Prostate gland (tissue), 2 donors: Measurements from ENCODE around the gene MEF2D. TPM values are rescaled to one million over a fixed set of nuclear protein-coding genes. Genes with fewer than 3 reads are reported as not detected.
A peak's percentile ranks its signal among the peaks of the same experiment; 100 is the strongest.

ENCODE experiments used
- DNase-seq: peaks from one replicate; pipeline ENCODE4 v3.0.0-alpha.2; 2019; ENCODE audit warnings: low spot score
- H3K27ac ChIP-seq, 2 donors: fragments of 200-600 bp; sonication (generic); 2 replicates each; pipeline ENCODE4 v1.5.1; 2017 to 2019
- H3K27me3 ChIP-seq: fragments of 200-600 bp; sonication (generic); replicated peaks from 2 replicates; pipeline ENCODE4 v1.5.1; 2019; ENCODE audit not compliant: insufficient read depth
- H3K36me3 ChIP-seq, 2 donors: fragments of 200-600 bp; sonication (generic); 1 replicate in 1 of 2; 2 replicates in 1 of 2; pipeline versions ENCODE4 v1.5.1 to v1.8.1; 2017 to 2019
- H3K4me1 ChIP-seq: fragments of 200-600 bp; sonication (generic); replicated peaks from 2 replicates; pipeline ENCODE4 v1.5.1; 2019
- H3K4me3 ChIP-seq, 2 donors: fragments of 200-600 bp; sonication (generic); 2 replicates each; pipeline ENCODE4 v1.5.1; 2017 to 2019
- H3K9me3 ChIP-seq: fragments of 200-600 bp; sonication (generic); 2 replicates; pipeline ENCODE4 v1.5.1; 2017
- POLR2A ChIP-seq: fragments of 450-650 bp; IDR thresholded peaks from one replicate; pipeline ENCODE4 v1.6.1; 2016; ENCODE audit warnings: antibody characterized with exemption, mild to moderate bottlenecking
- POLR2AphosphoS5 ChIP-seq: sonication (generic); formaldehyde crosslinking; IDR thresholded peaks from one replicate; pipeline ENCODE4 v1.6.1; 2017; ENCODE audit warnings: antibody characterized with exemption
- WGBS: methylation state at CpG from one replicate; pipeline ENCODE4 v1.1.5; 2018; 5-methylcytosine and 5-hydroxymethylcytosine counted together
- intact Hi-C: fragments of 100-400 bp; cut with DNase I; formaldehyde crosslinking; loops from one replicate; pipeline ENCODE4 v1.14.2; 2022
- total RNA-seq, 2 donors: library from RNA; depleted of rRNA; stranded (reverse); fragments of >200 nt; gene quantifications; one replicate each; pipeline ENCODE4 v1.1.0, GENCODE V29; 2016
- TF ChIP-seq, protein P1 (sequence below), 4 experiments: fragments of 200-600 bp in 2 of 4; fragments of 450-650 bp in 2 of 4; sonication (generic) in 2 of 4; IDR thresholded peaks; 1 replicate in 3 of 4; 2 replicates in 1 of 4; pipeline ENCODE4 v1.5.1; 2016 to 2019; ENCODE audit warnings: antibody characterized with exemption in 4 of 4, mild to moderate bottlenecking in 2 of 4, moderate library complexity in 2 of 4

The MEF2D gene
- total RNA-seq, 2 donors from 2014 or later: 52.1 to 128 TPM

GRCh38 chr1:156517748-156518147 is 17.2 kb upstream of the MEF2D start:
- H3K4me3 ChIP-seq: no peak overlapping the region
- 67% methylated on average over 4 of the region's 4 CpGs for WGBS
- no peaks in the 10 kb centered on the region for H3K27me3 ChIP-seq
- intact Hi-C loops: no loop called here
- H3K27ac ChIP-seq: no peak overlapping the region
- TF ChIP-seq POLR2AphosphoS5: no peak
- TF ChIP-seq, protein P1, sequence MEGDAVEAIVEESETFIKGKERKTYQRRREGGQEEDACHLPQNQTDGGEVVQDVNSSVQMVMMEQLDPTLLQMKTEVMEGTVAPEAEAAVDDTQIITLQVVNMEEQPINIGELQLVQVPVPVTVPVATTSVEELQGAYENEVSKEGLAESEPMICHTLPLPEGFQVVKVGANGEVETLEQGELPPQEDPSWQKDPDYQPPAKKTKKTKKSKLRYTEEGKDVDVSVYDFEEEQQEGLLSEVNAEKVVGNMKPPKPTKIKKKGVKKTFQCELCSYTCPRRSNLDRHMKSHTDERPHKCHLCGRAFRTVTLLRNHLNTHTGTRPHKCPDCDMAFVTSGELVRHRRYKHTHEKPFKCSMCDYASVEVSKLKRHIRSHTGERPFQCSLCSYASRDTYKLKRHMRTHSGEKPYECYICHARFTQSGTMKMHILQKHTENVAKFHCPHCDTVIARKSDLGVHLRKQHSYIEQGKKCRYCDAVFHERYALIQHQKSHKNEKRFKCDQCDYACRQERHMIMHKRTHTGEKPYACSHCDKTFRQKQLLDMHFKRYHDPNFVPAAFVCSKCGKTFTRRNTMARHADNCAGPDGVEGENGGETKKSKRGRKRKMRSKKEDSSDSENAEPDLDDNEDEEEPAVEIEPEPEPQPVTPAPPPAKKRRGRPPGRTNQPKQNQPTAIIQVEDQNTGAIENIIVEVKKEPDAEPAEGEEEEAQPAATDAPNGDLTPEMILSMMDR (IDR thresholded peaks at IDR 0.05): no peak
- no peak for TF ChIP-seq POLR2A
- H3K9me3 ChIP-seq: no peaks in the 10 kb centered on the region
- H3K4me1 ChIP-seq: no peaks in the 10 kb centered on the region
- no peaks in the 10 kb centered on the region for H3K36me3 ChIP-seq
- no peak for DNase-seq

- H3K9me3 ChIP-seq: no peaks in the 10 kb centered on the region
- no peak overlapping the region for H3K27ac ChIP-seq
- H3K36me3 ChIP-seq: no peaks in the 10 kb centered on the region
- no peak overlapping the region for H3K4me3 ChIP-seq
- intact Hi-C loops: no loop called here
- TF ChIP-seq, protein P1 (IDR thresholded peaks at IDR 0.05): no peak
- TF ChIP-seq POLR2AphosphoS5 (no peak), POLR2A (no peak)
- 91% methylated on average over 4 of the region's 4 CpGs for WGBS
- no peaks in the 10 kb centered on the region for H3K27me3 ChIP-seq
- no peaks in the 10 kb centered on the region for H3K4me1 ChIP-seq
- DNase-seq: no peak
Measured at GRCh38 chr1:156516821-156517220, 16.2 kb upstream of the MEF2D start.

GRCh38 chr1:156515956-156516355 is 15.4 kb upstream of the MEF2D start:
- no peak for TF ChIP-seq POLR2AphosphoS5
- TF ChIP-seq, protein P1 (IDR thresholded peaks at IDR 0.05): no peak
- intact Hi-C loops: no loop called here
- Histone ChIP-seq H3K9me3 (no peaks in the 10 kb centered on the region), H3K36me3 (no peaks in the 10 kb centered on the region), H3K4me1 (no peaks in the 10 kb centered on the region), H3K27me3 (no peaks in the 10 kb centered on the region), H3K4me3 (no peak overlapping the region), H3K27ac (no peak overlapping the region)
- WGBS: 47% methylated on average over 2 of the region's 2 CpGs
- no peak for DNase-seq

GRCh38 chr1:156513185-156513584 is 12.6 kb upstream of the MEF2D start:
- 54% methylated on average over 9 of the region's 9 CpGs for WGBS
- no peak overlapping the region for H3K4me3 ChIP-seq
- no peaks in the 10 kb centered on the region for H3K36me3 ChIP-seq
- DNase-seq: no peak
- H3K4me1 ChIP-seq: peaks cover 5% of the 10 kb centered on the region
- intact Hi-C loops: loop anchor here (5.0 kb wide), 2 partner anchors 39 to 59 kb away; partner anchors contain the start of gene IQGAP3
- H3K9me3 ChIP-seq: no peaks in the 10 kb centered on the region
- no peak for TF ChIP-seq POLR2A
- no peak for TF ChIP-seq POLR2AphosphoS5
- TF ChIP-seq, protein P1 (IDR thresholded peaks at IDR 0.05): no peak
- no peaks in the 10 kb centered on the region for H3K27me3 ChIP-seq
- no peak overlapping the region for H3K27ac ChIP-seq

GRCh38 chr1:156511644-156512043 is 11.1 kb upstream of the MEF2D start:
- Histone ChIP-seq H3K27me3 (no peaks in the 10 kb centered on the region), H3K9me3 (no peaks in the 10 kb centered on the region), H3K4me3 (no peak overlapping the region), H3K36me3 (no peaks in the 10 kb centered on the region), H3K4me1 (peaks cover 5% of the 10 kb centered on the region), H3K27ac (peak overlapping the region; percentile 85 to 88)
- TF ChIP-seq, protein P1 (IDR thresholded peaks at IDR 0.05): no peak
- no peak for TF ChIP-seq POLR2AphosphoS5
- no peak for TF ChIP-seq POLR2A
- intact Hi-C loops: loop anchor here (5.0 kb wide), 2 partner anchors 41 to 61 kb away; partner anchors contain the start of gene IQGAP3
- DNase-seq: no peak
- 74% methylated on average over 7 of the region's 7 CpGs for WGBS
